Measurements from ENCODE around the gene COLGALT1. TPM values are rescaled to one million over a fixed set of nuclear protein-coding genes. Genes with fewer than 3 reads are reported as not detected.

Gene COLGALT1
- total RNA-seq, 1 experiment from 2014 or later = 80.1 TPM

DNA sequence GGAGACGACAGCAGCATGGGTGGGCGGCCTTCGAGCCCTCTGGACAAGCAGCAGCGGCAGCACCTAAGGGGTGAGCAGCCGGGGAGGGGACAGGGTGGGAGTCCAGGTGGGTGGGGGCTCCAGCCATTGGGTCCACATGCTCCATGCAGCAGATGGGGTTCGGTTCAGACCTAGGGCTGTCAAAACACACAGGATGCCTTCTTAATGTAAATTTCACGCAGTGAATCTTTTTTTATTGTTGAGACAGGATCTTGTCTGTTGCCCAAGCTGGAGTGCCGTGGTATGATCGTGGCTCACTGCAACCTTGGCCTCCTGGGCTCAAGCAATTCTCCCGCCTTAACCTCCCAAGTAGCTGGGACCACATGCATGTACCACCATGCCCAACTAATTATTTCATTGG, 28.1 kb upstream of the COLGALT1 start:
- no peak overlapping the region for H3K4me3 ChIP-seq (ENCODE audit: low read depth, low read length)
- intact Hi-C loops (cut with micrococcal nuclease; ENCODE audit: unreplicated experiment) = no loop called here
- H3K4me1 ChIP-seq = no peaks in the 10 kb centered on the region
- no peaks in the 10 kb centered on the region for H3K9me3 Mint-ChIP-seq (ENCODE audit: unreplicated experiment)
- no peaks in the 10 kb centered on the region for H3K27me3 Mint-ChIP-seq (ENCODE audit: insufficient read depth, unreplicated experiment)
- H3K9me3 ChIP-seq = no peaks in the 10 kb centered on the region
- TF ChIP-seq, protein P1, sequence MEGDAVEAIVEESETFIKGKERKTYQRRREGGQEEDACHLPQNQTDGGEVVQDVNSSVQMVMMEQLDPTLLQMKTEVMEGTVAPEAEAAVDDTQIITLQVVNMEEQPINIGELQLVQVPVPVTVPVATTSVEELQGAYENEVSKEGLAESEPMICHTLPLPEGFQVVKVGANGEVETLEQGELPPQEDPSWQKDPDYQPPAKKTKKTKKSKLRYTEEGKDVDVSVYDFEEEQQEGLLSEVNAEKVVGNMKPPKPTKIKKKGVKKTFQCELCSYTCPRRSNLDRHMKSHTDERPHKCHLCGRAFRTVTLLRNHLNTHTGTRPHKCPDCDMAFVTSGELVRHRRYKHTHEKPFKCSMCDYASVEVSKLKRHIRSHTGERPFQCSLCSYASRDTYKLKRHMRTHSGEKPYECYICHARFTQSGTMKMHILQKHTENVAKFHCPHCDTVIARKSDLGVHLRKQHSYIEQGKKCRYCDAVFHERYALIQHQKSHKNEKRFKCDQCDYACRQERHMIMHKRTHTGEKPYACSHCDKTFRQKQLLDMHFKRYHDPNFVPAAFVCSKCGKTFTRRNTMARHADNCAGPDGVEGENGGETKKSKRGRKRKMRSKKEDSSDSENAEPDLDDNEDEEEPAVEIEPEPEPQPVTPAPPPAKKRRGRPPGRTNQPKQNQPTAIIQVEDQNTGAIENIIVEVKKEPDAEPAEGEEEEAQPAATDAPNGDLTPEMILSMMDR (IDR thresholded peaks at IDR 0.05; ENCODE audit: insufficient read depth in 1 of 2, low read depth in 1 of 2, low read length in 1 of 2, severe bottlenecking in 1 of 2, unreplicated experiment in 1 of 2) = no peak
- ChIA-PET CTCF (no interaction called here), POLR2A (no interaction called here)
- no peaks in the 10 kb centered on the region for H3K36me3 ChIP-seq (ENCODE audit: control insufficient read depth, insufficient read depth, low read length)
- H3K4me3 Mint-ChIP-seq (ENCODE audit: unreplicated experiment) = no peak overlapping the region
- peaks cover 8% of the 10 kb centered on the region for H3K36me3 Mint-ChIP-seq (ENCODE audit: insufficient read depth, unreplicated experiment)
- no peaks in the 10 kb centered on the region for H3K27me3 ChIP-seq (replicated peaks; ENCODE audit: control insufficient read depth, insufficient read depth, low read length)
- no peak for DNase-seq
- H3K27ac Mint-ChIP-seq (ENCODE audit: unreplicated experiment) = no peak overlapping the region
- no TSS peak for BruUV-seq (replicated peaks)
- no peaks in the 10 kb centered on the region for H3K4me1 Mint-ChIP-seq (ENCODE audit: low read depth, unreplicated experiment)

DNA sequence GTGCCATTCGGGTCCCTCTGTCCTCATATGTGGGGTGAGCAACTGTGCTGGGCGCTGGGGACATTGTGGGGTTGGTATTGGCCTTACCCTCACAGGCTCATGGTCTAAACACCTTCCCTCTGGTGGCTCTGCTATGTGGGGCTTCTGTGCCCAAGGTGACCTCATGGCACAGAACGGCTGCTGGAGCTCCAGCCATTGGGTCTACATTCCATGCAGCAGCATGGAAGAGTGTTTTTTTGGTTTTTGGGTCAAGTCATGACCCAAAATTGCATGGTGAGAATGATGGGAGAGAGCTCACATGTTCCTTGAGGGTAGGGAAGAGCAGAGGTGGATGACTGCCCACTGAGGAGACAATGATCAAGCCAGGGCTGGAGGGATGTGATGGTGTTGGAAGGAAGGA, 26.8 kb upstream of the COLGALT1 start:
- H3K4me3 ChIP-seq (ENCODE audit: low read depth, low read length) = no peak overlapping the region
- H3K4me1 Mint-ChIP-seq (ENCODE audit: low read depth, unreplicated experiment) = no peaks in the 10 kb centered on the region
- no peaks in the 10 kb centered on the region for H3K9me3 Mint-ChIP-seq (ENCODE audit: unreplicated experiment)
- no peak for DNase-seq
- no peaks in the 10 kb centered on the region for H3K4me1 ChIP-seq
- intact Hi-C loops (cut with micrococcal nuclease; ENCODE audit: unreplicated experiment) = no loop called here
- H3K36me3 Mint-ChIP-seq (ENCODE audit: insufficient read depth, unreplicated experiment) = peaks cover 7% of the 10 kb centered on the region
- no peaks in the 10 kb centered on the region for H3K27me3 ChIP-seq (replicated peaks; ENCODE audit: control insufficient read depth, insufficient read depth, low read length)
- ChIA-PET POLR2A (no interaction called here), CTCF (no interaction called here)
- TF ChIP-seq, protein P1 (IDR thresholded peaks at IDR 0.05; ENCODE audit: insufficient read depth in 1 of 2, low read depth in 1 of 2, low read length in 1 of 2, severe bottlenecking in 1 of 2, unreplicated experiment in 1 of 2) = no peak
- no peaks in the 10 kb centered on the region for H3K36me3 ChIP-seq (ENCODE audit: control insufficient read depth, insufficient read depth, low read length)
- no TSS peak for BruUV-seq (replicated peaks)
- no peak overlapping the region for H3K4me3 Mint-ChIP-seq (ENCODE audit: unreplicated experiment)
- H3K9me3 ChIP-seq = no peaks in the 10 kb centered on the region
- no peak overlapping the region for H3K27ac Mint-ChIP-seq (ENCODE audit: unreplicated experiment)
- H3K27me3 Mint-ChIP-seq (ENCODE audit: insufficient read depth, unreplicated experiment) = no peaks in the 10 kb centered on the region

DNA sequence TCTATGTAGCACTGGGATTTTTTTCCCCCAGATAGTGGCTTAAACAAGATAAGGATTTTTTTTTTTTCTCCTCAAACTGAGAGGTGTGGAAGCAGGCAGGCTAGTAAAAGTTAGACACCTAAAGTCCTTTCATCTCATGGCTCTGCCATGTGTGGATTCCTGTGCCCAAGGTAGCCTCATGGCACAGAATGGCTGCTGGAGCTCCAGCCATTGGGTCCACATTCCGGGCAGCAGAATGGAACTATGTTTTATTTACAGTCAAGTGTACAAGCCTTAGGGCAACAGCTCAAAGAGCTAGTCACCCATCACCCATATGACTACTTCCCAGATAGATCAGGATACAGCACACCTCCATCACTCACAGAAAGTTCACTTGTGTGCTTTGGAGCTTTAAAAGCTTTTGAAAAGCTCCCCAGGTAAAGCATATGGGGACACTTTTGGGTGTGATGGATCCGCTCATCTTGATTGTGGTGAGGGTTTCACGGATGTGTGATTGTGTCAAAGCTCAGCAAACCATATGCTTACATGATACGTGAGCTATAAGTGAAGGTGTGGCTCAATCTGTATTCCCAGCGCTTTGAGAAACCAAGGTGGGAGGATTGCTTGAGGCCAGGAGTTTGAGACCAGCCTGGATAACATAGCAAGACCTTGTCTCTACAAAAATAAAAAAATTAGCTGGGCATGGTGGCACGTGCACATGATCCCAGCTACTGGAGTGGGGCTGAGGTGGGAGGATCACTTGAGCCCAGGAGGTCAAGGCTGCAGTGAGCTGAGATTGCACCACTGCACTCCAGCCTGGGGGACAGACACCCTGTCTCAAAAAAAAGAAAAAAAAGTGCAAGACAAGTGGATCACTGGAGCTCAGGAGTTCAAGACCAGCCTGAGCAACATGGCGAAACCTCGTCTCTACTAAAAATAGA, 25.9 kb upstream of the COLGALT1 start:
- Histone ChIP-seq H3K4me1 (no peaks in the 10 kb centered on the region), H3K4me3 (ENCODE audit: low read depth, low read length) (no peak overlapping the region), H3K36me3 (ENCODE audit: control insufficient read depth, insufficient read depth, low read length) (no peaks in the 10 kb centered on the region), H3K9me3 (no peaks in the 10 kb centered on the region), H3K27me3 (replicated peaks; ENCODE audit: control insufficient read depth, insufficient read depth, low read length) (no peaks in the 10 kb centered on the region)
- ChIA-PET POLR2A (no interaction called here), CTCF (interaction anchor here (1.3 kb wide), 1 partner anchor 44 kb away, joined by 3 read pairs; no protein-coding TSS in a partner anchor)
- DNase-seq = no peak
- no peak overlapping the region for H3K27ac Mint-ChIP-seq (ENCODE audit: unreplicated experiment)
- no peaks in the 10 kb centered on the region for H3K27me3 Mint-ChIP-seq (ENCODE audit: insufficient read depth, unreplicated experiment)
- H3K4me3 Mint-ChIP-seq (ENCODE audit: unreplicated experiment) = no peak overlapping the region
- no peaks in the 10 kb centered on the region for H3K9me3 Mint-ChIP-seq (ENCODE audit: unreplicated experiment)
- TF ChIP-seq, protein P1 (IDR thresholded peaks at IDR 0.05; ENCODE audit: insufficient read depth in 1 of 2, low read depth in 1 of 2, low read length in 1 of 2, severe bottlenecking in 1 of 2, unreplicated experiment in 1 of 2) = no peak
- no peaks in the 10 kb centered on the region for H3K4me1 Mint-ChIP-seq (ENCODE audit: low read depth, unreplicated experiment)
- BruUV-seq (replicated peaks) = no TSS peak
- H3K36me3 Mint-ChIP-seq (ENCODE audit: insufficient read depth, unreplicated experiment) = no peaks in the 10 kb centered on the region
- intact Hi-C loops (cut with micrococcal nuclease; ENCODE audit: unreplicated experiment) = no loop called here
